HCT116 (cell line): ENCODE results near the gene MED15.

ENCODE experiments used
- POLR2A ChIP-seq: IDR thresholded peaks from 2 replicates; pipeline ENCODE4 v1.7.0; 2011; ENCODE audit warnings: borderline replicate concordance; ENCODE audit not compliant: insufficient read depth, insufficient read length; ENCODE audit errors: extremely low read depth
- POLR2AphosphoS5 ChIP-seq: IDR thresholded peaks from 2 replicates; pipeline ENCODE4 v1.6.1; 2011; ENCODE audit warnings: mild to moderate bottlenecking, low read depth, low read length, moderate library complexity
- RAD21 ChIP-seq: IDR thresholded peaks from 2 replicates; pipeline ENCODE4 v1.6.1; 2012; ENCODE audit warnings: low read depth, mild to moderate bottlenecking
- ZNF274 ChIP-seq: fragments of 200-500 bp; sonication (Bioruptor generic); IDR thresholded peaks from 2 replicates; pipeline ENCODE4 v1.6.1; 2014; ENCODE audit warnings: mild to moderate bottlenecking, low read depth, low read length, inconsistent platforms
- TF ChIP-seq, protein P1 (sequence below): IDR thresholded peaks from 2 replicates; pipeline ENCODE4 v1.6.1; 2012; ENCODE audit warnings: low read depth

DNA sequence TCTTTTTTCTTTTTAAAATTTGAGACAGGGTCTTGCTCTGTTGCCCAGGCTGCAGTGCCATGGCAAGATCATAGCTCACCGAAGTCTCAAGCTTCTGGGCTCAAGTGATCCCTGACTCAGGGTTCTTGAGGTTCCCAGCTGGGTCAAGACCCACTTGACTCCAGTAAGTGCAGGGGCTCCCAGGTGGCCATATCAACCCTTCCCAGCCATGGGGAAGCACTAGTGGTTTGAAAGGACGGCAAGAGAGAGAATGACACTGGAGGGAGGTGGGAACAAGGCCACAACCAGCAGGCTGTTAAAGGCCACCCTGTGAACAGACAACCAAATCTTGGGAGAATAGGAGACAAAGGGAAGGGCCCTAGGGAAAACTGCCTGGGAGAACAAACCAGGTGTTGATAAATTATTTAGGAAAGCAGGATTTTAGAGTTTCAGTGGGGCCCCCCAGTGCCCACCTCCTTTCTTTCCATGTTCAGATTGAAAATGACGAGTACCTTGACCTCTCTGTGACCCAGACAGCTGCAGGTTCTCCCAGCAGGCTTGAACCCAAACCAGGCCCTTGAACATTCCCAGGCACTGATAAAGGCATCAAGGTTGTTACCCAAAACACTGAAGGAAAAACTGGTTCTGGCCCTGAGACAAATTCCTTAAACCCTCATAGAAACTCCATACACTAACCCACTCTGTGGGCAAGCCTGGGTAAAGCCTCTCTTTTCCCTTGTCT is 40.6 kb upstream of the MED15 start:
- TF ChIP-seq POLR2AphosphoS5, result no peak
- no peak for TF ChIP-seq POLR2A
- TF ChIP-seq RAD21, result no peak
- TF ChIP-seq, protein P1, sequence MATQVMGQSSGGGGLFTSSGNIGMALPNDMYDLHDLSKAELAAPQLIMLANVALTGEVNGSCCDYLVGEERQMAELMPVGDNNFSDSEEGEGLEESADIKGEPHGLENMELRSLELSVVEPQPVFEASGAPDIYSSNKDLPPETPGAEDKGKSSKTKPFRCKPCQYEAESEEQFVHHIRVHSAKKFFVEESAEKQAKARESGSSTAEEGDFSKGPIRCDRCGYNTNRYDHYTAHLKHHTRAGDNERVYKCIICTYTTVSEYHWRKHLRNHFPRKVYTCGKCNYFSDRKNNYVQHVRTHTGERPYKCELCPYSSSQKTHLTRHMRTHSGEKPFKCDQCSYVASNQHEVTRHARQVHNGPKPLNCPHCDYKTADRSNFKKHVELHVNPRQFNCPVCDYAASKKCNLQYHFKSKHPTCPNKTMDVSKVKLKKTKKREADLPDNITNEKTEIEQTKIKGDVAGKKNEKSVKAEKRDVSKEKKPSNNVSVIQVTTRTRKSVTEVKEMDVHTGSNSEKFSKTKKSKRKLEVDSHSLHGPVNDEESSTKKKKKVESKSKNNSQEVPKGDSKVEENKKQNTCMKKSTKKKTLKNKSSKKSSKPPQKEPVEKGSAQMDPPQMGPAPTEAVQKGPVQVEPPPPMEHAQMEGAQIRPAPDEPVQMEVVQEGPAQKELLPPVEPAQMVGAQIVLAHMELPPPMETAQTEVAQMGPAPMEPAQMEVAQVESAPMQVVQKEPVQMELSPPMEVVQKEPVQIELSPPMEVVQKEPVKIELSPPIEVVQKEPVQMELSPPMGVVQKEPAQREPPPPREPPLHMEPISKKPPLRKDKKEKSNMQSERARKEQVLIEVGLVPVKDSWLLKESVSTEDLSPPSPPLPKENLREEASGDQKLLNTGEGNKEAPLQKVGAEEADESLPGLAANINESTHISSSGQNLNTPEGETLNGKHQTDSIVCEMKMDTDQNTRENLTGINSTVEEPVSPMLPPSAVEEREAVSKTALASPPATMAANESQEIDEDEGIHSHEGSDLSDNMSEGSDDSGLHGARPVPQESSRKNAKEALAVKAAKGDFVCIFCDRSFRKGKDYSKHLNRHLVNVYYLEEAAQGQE, result no peak
- no peak for TF ChIP-seq ZNF274
